Gastroesophageal sphincter (tissue), 4 donors: ENCODE measurements around the gene DPYSL4. TPM values are rescaled to one million over a fixed set of nuclear protein-coding genes. Genes with fewer than 3 reads are reported as not detected.
A peak's percentile ranks its signal among the peaks of the same experiment; 100 is the strongest.

Experiments
- ATAC-seq: fragments of 150-250 bp; one replicate; pipeline ENCODE4 v1.9.1; 2016; ENCODE audit warnings: mild to moderate bottlenecking, moderate library complexity
- H3K27ac ChIP-seq, 4 donors: fragments of 200-600 bp; sonication (generic) in 3 of 4; 1 replicate in 3 of 4; 2 replicates in 1 of 4; pipeline ENCODE4 v1.5.1; 2016 to 2019
- H3K27me3 ChIP-seq: fragments of 200-600 bp; sonication (generic); one replicate; pipeline ENCODE4 v1.5.1; 2019
- H3K36me3 ChIP-seq, 2 donors: fragments of 200-600 bp; sonication (generic); one replicate each; pipeline ENCODE4 v1.5.1; 2019; ENCODE audit warnings: control low read depth in 1 of 2
- H3K4me1 ChIP-seq, 3 donors: fragments of 200-600 bp; sonication (generic); 1 replicate in 2 of 3; 2 replicates in 1 of 3; pipeline ENCODE4 v1.5.1; 2016 to 2019; ENCODE audit warnings: control low read depth in 2 of 3
- H3K4me3 ChIP-seq, 2 donors: fragments of 200-600 bp; sonication (generic); one replicate each; pipeline ENCODE4 v1.5.1; 2019; ENCODE audit warnings: mild to moderate bottlenecking in 1 of 2, moderate library complexity in 1 of 2
- H3K9me3 ChIP-seq, 3 donors: fragments of 200-600 bp; sonication (generic); one replicate each; pipeline ENCODE4 v1.5.1; 2017 to 2019; ENCODE audit warnings: control low read depth in 2 of 3
- CTCF ChIP-seq, 4 experiments: fragments of 200-600 bp in 2 of 4; fragments of 450-650 bp in 2 of 4; sonication (generic) in 1 of 4; IDR thresholded peaks; one replicate each; pipeline ENCODE4 v1.5.1; 2017 to 2019; ENCODE audit warnings: antibody characterized with exemption in 4 of 4, mild to moderate bottlenecking in 2 of 4, moderate library complexity in 2 of 4
- EP300 ChIP-seq: sonication (generic); formaldehyde crosslinking; IDR thresholded peaks from one replicate; pipeline ENCODE4 v1.6.1; 2017; ENCODE audit warnings: antibody characterized with exemption, mild to moderate bottlenecking
- POLR2A ChIP-seq, 2 donors: fragments of 450-650 bp; IDR thresholded peaks; one replicate each; pipeline ENCODE4 v1.6.1; 2017; ENCODE audit warnings: antibody characterized with exemption in 2 of 2, mild to moderate bottlenecking in 2 of 2, moderate library complexity in 1 of 2
- POLR2AphosphoS5 ChIP-seq: sonication (generic); formaldehyde crosslinking; IDR thresholded peaks from one replicate; pipeline ENCODE4 v1.6.1; 2017; ENCODE audit warnings: antibody characterized with exemption
- WGBS, 2 donors: methylation state at CpG; one replicate each; pipeline ENCODE4 v1.1.5; 2018; ENCODE audit warnings: low coverage in 1 of 2; 5-methylcytosine and 5-hydroxymethylcytosine counted together
- total RNA-seq, 4 donors: library from RNA; depleted of rRNA; stranded (reverse); fragments of >200 nt; gene quantifications; one replicate each; pipeline ENCODE4 v1.1.0, GENCODE V29; 2016

The DPYSL4 gene
- total RNA-seq, 4 donors from 2014 or later = 1.6 to 2.6 (median 1.9) TPM

GRCh38 chr10:132243626-132244025 is 56.9 kb downstream of the DPYSL4 start:
- peaks cover 4% of the 10 kb centered on the region for H3K27me3 ChIP-seq
- 87 to 100% methylated on average over 1 to 5 of the region's 11 CpGs for WGBS, 2 donors
- no peak overlapping the region for H3K4me3 ChIP-seq
- ATAC-seq = no peak
- H3K27ac ChIP-seq = no peak overlapping the region
- TF ChIP-seq POLR2AphosphoS5 = no peak
- TF ChIP-seq POLR2A (IDR thresholded peaks at IDR 0.05) = no peak
- TF ChIP-seq EP300 = no peak
- TF ChIP-seq CTCF (IDR thresholded peaks at IDR 0.05) = no peak
- H3K36me3 ChIP-seq = no peaks in the 10 kb centered on the region
- no peaks in the 10 kb centered on the region for H3K9me3 ChIP-seq
- no peaks in the 10 kb centered on the region for H3K4me1 ChIP-seq

GRCh38 chr10:132245056-132245455 is 58.3 kb downstream of the DPYSL4 start:
- no peak for ATAC-seq
- TF ChIP-seq CTCF (IDR thresholded peaks at IDR 0.05) (no peak), POLR2A (IDR thresholded peaks at IDR 0.05) (no peak), POLR2AphosphoS5 (no peak), EP300 (no peak)
- Histone ChIP-seq H3K4me1 (no peaks in the 10 kb centered on the region), H3K36me3 (no peaks in the 10 kb centered on the region), H3K4me3 (no peak overlapping the region), H3K9me3 (no peaks in the 10 kb centered on the region), H3K27ac (no peak overlapping the region), H3K27me3 (peaks cover 8% of the 10 kb centered on the region)
- 88% methylated on average over 10 of the region's 14 CpGs; no CpG with 5 or more reads in 1 of the 2 donors for WGBS, 2 donors

- H3K36me3 ChIP-seq = no peaks in the 10 kb centered on the region
- peaks cover 8% of the 10 kb centered on the region for H3K27me3 ChIP-seq
- no peak overlapping the region for H3K27ac ChIP-seq
- TF ChIP-seq POLR2AphosphoS5 (no peak), POLR2A (IDR thresholded peaks at IDR 0.05) (no peak), EP300 (no peak), CTCF (IDR thresholded peaks at IDR 0.05) (no peak)
- H3K4me3 ChIP-seq = no peak overlapping the region
- no peaks in the 10 kb centered on the region for H3K9me3 ChIP-seq
- no peak for ATAC-seq
- no peaks in the 10 kb centered on the region for H3K4me1 ChIP-seq
- WGBS, 2 donors = 100% methylated on average over 1 of the region's 13 CpGs; no CpG with 5 or more reads in 1 of the 2 donors
Measured at GRCh38 chr10:132246296-132246695, 59.5 kb downstream of the DPYSL4 start.

GRCh38 chr10:132247943-132248342 is 61.2 kb downstream of the DPYSL4 start:
- H3K36me3 ChIP-seq = no peaks in the 10 kb centered on the region
- H3K27ac ChIP-seq = no peak overlapping the region
- peaks cover 8% of the 10 kb centered on the region for H3K27me3 ChIP-seq
- ATAC-seq = no peak
- no peaks in the 10 kb centered on the region for H3K9me3 ChIP-seq
- no peak for TF ChIP-seq EP300
- no peak for TF ChIP-seq POLR2AphosphoS5
- TF ChIP-seq POLR2A (IDR thresholded peaks at IDR 0.05) = no peak
- TF ChIP-seq CTCF (IDR thresholded peaks at IDR 0.05) = no peak
- H3K4me1 ChIP-seq = no peaks in the 10 kb centered on the region
- WGBS, 2 donors = 92% methylated on average over 4 of the region's 19 CpGs; no CpG with 5 or more reads in 1 of the 2 donors
- H3K4me3 ChIP-seq = no peak overlapping the region

GRCh38 chr10:132248455-132249225 is 61.9 kb downstream of the DPYSL4 start:
- TF ChIP-seq POLR2AphosphoS5 (no peak), EP300 (no peak), POLR2A (IDR thresholded peaks at IDR 0.05) (no peak), CTCF (IDR thresholded peaks at IDR 0.05) (no peak)
- ATAC-seq = no peak
- H3K4me3 ChIP-seq = peak overlapping the region in 1 of 2 donors; percentile 22
- H3K36me3 ChIP-seq = no peaks in the 10 kb centered on the region
- no peaks in the 10 kb centered on the region for H3K4me1 ChIP-seq
- no peak overlapping the region for H3K27ac ChIP-seq
- H3K27me3 ChIP-seq = peaks cover 8% of the 10 kb centered on the region
- WGBS, 2 donors = 34% methylated on average over 10 of the region's 38 CpGs; no CpG with 5 or more reads in 1 of the 2 donors
- no peaks in the 10 kb centered on the region for H3K9me3 ChIP-seq
